B cell (primary cell): ENCODE measurements around the gene GLCE. TPM values are rescaled to one million over a fixed set of nuclear protein-coding genes. Genes with fewer than 3 reads are reported as not detected.

Experiments used
- ATAC-seq: fragments of 200-7000 bp; cut with Tn5 transposase; one replicate; pipeline ENCODE4 v1.10.0; 2021; ENCODE audit warnings: low read depth, mild to moderate bottlenecking, moderate number of reproducible peaks, moderate library complexity
- CTCF ChIA-PET: fragments of 350-600 bp; sonication (Branson Sonifier 250); formaldehyde crosslinking; loops from one replicate; lab custom pipeline; 2021; ENCODE audit warnings: antibody characterized with exemption, inconsistent platforms; lab: Charles Lee
- POLR2A ChIA-PET: fragments of 350-600 bp; sonication (Branson Sonifier 250); formaldehyde crosslinking; loops from one replicate; lab custom pipeline; 2021; ENCODE audit warnings: antibody characterized with exemption; lab: Charles Lee
- DNase-seq: peaks from one replicate; pipeline ENCODE4 v3.0.0; 2013
- H2AFZ ChIP-seq: 2 replicates; pipeline ENCODE4 v1.6.1; 2012; ENCODE audit warnings: mild to moderate bottlenecking, low read depth, low read length; ENCODE audit not compliant: insufficient read depth, poor library complexity, severe bottlenecking
- H3K27ac ChIP-seq, 2 donors: 1 replicate in 1 of 2; 2 replicates in 1 of 2; pipeline ENCODE4 v1.5.1; 2012 to 2013; ENCODE audit warnings: low read length in 2 of 2, mild to moderate bottlenecking in 2 of 2, moderate library complexity in 1 of 2
- H3K27me3 ChIP-seq, 4 experiments: fragments of 200-600 bp in 1 of 4; sonication (generic) in 1 of 4; replicated peaks in 1 of 4; 1 replicate in 2 of 4; 2 replicates in 2 of 4; pipeline versions ENCODE4 v1.6.1 to v1.7.0; 2013 to 2016; ENCODE audit warnings: low read length in 3 of 4, mild to moderate bottlenecking in 2 of 4, mixed read lengths in 1 of 4, moderate library complexity in 1 of 4; ENCODE audit not compliant: insufficient read depth in 4 of 4, control insufficient read depth in 3 of 4; ENCODE audit errors: control extremely low read depth in 1 of 4
- H3K36me3 ChIP-seq, 2 experiments: replicated peaks in 1 of 2; 1 replicate in 1 of 2; 2 replicates in 1 of 2; pipeline versions ENCODE4 v1.6.1 to v1.7.1; 2013; ENCODE audit warnings: low read length in 1 of 2; ENCODE audit not compliant: insufficient read depth in 2 of 2, control insufficient read depth in 1 of 2; ENCODE audit errors: control extremely low read depth in 1 of 2, extremely low read depth in 1 of 2
- H3K4me1 ChIP-seq, 2 donors: fragments of 200-600 bp in 1 of 2; sonication (generic) in 1 of 2; 1 replicate in 1 of 2; 2 replicates in 1 of 2; pipeline versions ENCODE4 v1.5.1 to v1.6.1; 2013 to 2017; ENCODE audit warnings: low read length in 2 of 2; ENCODE audit not compliant: control insufficient read depth in 2 of 2, insufficient read depth in 2 of 2
- H3K4me2 ChIP-seq: replicated peaks from 2 replicates; pipeline ENCODE3; 2012; ENCODE audit warnings: mild to moderate bottlenecking, low read depth, low read length; ENCODE audit not compliant: poor library complexity, severe bottlenecking
- H3K4me3 ChIP-seq, 5 experiments: fragments of 200-600 bp in 1 of 5; sonication (generic) in 1 of 5; 1 replicate in 3 of 5; 2 replicates in 2 of 5; pipeline versions ENCODE4 v1.5.1 to v1.7.0; 2011 to 2016; ENCODE audit warnings: low read length in 4 of 5, mild to moderate bottlenecking in 4 of 5, low read depth in 2 of 5, control low read depth in 1 of 5, moderate library complexity in 1 of 5; ENCODE audit not compliant: insufficient read depth in 1 of 5; ENCODE audit errors: control extremely low read depth in 1 of 5, extremely low read depth in 1 of 5
- H3K79me2 ChIP-seq: fragments of 200-600 bp; sonication (generic); one replicate; pipeline ENCODE4 v1.6.0; 2016; ENCODE audit warnings: low read length; ENCODE audit not compliant: control insufficient read depth, insufficient read depth
- H3K9ac ChIP-seq: fragments of 200-600 bp; sonication (generic); 2 replicates; pipeline ENCODE4 v1.6.1; 2017; ENCODE audit warnings: mild to moderate bottlenecking, low read length, moderate library complexity
- H3K9me3 ChIP-seq, 3 donors: one replicate each; pipeline versions ENCODE4 v1.6.1 to v1.7.1; 2013; ENCODE audit warnings: low read length in 2 of 3; ENCODE audit not compliant: control insufficient read depth in 2 of 3, insufficient read depth in 1 of 3; ENCODE audit errors: control extremely low read depth in 1 of 3
- H4K20me1 ChIP-seq: 2 replicates; pipeline ENCODE4 v1.6.0; 2012; ENCODE audit warnings: mild to moderate bottlenecking, low read length; ENCODE audit not compliant: insufficient read depth, control insufficient read depth, poor library complexity, severe bottlenecking
- H3K27ac Mint-ChIP-seq: one replicate; pipeline ENCODE4 v1.8.0; 2021; ENCODE audit warnings: mixed read lengths
- H3K27me3 Mint-ChIP-seq: one replicate; pipeline ENCODE4 v1.8.0; 2021; ENCODE audit warnings: mixed read lengths
- H3K4me1 Mint-ChIP-seq: one replicate; pipeline ENCODE4 v1.8.0; 2021; ENCODE audit warnings: mixed read lengths
- H3K4me3 Mint-ChIP-seq: one replicate; pipeline ENCODE4 v1.8.0; 2021; ENCODE audit warnings: mixed read lengths
- H3K9me3 Mint-ChIP-seq: one replicate; pipeline ENCODE4 v1.8.0; 2022; ENCODE audit warnings: mixed read lengths; ENCODE audit not compliant: insufficient read depth
- CTCF ChIP-seq: fragments of 200-600 bp; IDR thresholded peaks from one replicate; pipeline ENCODE4 v1.8.0; 2022; ENCODE audit warnings: antibody characterized with exemption, mild to moderate bottlenecking
- EZH2 ChIP-seq: IDR thresholded peaks from 2 replicates; pipeline ENCODE4 v1.6.1; 2012; ENCODE audit warnings: borderline replicate concordance, low read depth, mild to moderate bottlenecking, moderate library complexity, low read length; ENCODE audit not compliant: insufficient read depth, poor library complexity, severe bottlenecking
- WGBS: methylation state at CpG from one replicate; pipeline ENCODE4 v1.1.5; 2013; ENCODE audit warnings: missing lambda C conversion rate; ENCODE audit not compliant: insufficient coverage; 5-methylcytosine and 5-hydroxymethylcytosine counted together
- intact Hi-C: fragments of 100-400 bp; cut with micrococcal nuclease; formaldehyde crosslinking; loops from one replicate; pipeline ENCODE4 v1.10.0; 2022
- polyA plus RNA-seq: library from polyadenylated mRNA; depleted of rRNA; stranded (reverse); fragments of >200 nt; gene quantifications from 2 replicates; pipeline ENCODE4 v1.2.3, GENCODE V29; 2012
- total RNA-seq, 2 donors: library from RNA; stranded (reverse); fragments of 120-200 nt in 1 of 2; gene quantifications; 1 replicate in 1 of 2; 2 replicates in 1 of 2; pipeline versions ENCODE4 v1.2.3 to v1.2.4, GENCODE V29; 2013 to 2022

Gene GLCE
- total and polyA plus RNA-seq, 2 donors (not counting 1 experiment from before 2014, with no cell fraction given), result 3.0 to 5.3 TPM

DNA sequence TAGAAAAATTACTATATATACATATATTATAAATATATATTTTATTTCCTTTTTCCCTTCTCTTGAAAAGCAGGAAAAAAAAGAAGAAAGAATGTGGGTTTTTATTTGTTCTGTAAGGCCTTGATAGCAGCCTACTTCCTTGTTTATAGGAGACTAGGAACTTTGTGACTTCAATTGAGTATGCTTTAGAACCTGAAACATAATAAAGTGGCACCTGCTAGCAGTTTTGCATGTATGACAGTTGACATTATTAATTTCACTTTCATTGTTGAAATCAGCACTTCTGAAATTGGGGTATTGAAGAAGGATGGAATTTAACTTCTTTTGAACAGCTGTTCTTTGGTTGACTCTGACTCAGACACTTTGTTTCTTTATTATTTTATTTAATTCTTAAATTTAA lies 56.9 kb downstream of the GLCE start:
- Mint-ChIP-seq H3K27ac (no peak overlapping the region), H3K4me3 (no peak overlapping the region), H3K27me3 (no peaks in the 10 kb centered on the region), H3K4me1 (no peaks in the 10 kb centered on the region), H3K9me3 (peaks cover 3% of the 10 kb centered on the region)
- no peak overlapping the region for H3K4me3 ChIP-seq
- H3K79me2 ChIP-seq, result no peaks in the 10 kb centered on the region
- POLR2A ChIA-PET, result no interaction called here
- DNase-seq (no peak), ATAC-seq (no peak)
- H3K4me1 ChIP-seq, result no peaks in the 10 kb centered on the region
- H3K9me3 ChIP-seq, result peaks cover 0 to 10% (median 1%) of the 10 kb centered on the region in 3 donors
- no peaks in the 10 kb centered on the region for H4K20me1 ChIP-seq
- no peak overlapping the region for H3K9ac ChIP-seq
- CTCF ChIA-PET, result no interaction called here
- no peaks in the 10 kb centered on the region for H3K27me3 ChIP-seq
- H3K4me2 ChIP-seq, result no peak overlapping the region
- H3K27ac ChIP-seq, result no peak overlapping the region
- TF ChIP-seq EZH2 (no peak), CTCF (no peak)
- no peaks in the 10 kb centered on the region for H3K36me3 ChIP-seq
- intact Hi-C loops, result no loop called here
- no peak overlapping the region for H2AFZ ChIP-seq

- H3K27ac ChIP-seq, result no peak overlapping the region
- TF ChIP-seq EZH2 (no peak), CTCF (no peak)
- no CpG with 5 or more reads among the region's 1 CpG for WGBS
- CTCF ChIA-PET, result no interaction called here
- Mint-ChIP-seq H3K27me3 (peaks cover 3% of the 10 kb centered on the region), H3K4me1 (no peaks in the 10 kb centered on the region), H3K9me3 (peaks cover 14% of the 10 kb centered on the region), H3K27ac (no peak overlapping the region), H3K4me3 (no peak overlapping the region)
- H3K9me3 ChIP-seq, result peaks cover 4 to 17% (median 5%) of the 10 kb centered on the region in 3 donors
- no peaks in the 10 kb centered on the region for H3K36me3 ChIP-seq
- POLR2A ChIA-PET, result no interaction called here
- intact Hi-C loops, result no loop called here
- DNase-seq (no peak), ATAC-seq (no peak)
- H3K4me1 ChIP-seq, result no peaks in the 10 kb centered on the region
- no peaks in the 10 kb centered on the region for H3K79me2 ChIP-seq
- H3K4me2 ChIP-seq, result no peak overlapping the region
- H3K4me3 ChIP-seq, result no peak overlapping the region
- H2AFZ ChIP-seq, result no peak overlapping the region
- no peak overlapping the region for H3K9ac ChIP-seq
- no peaks in the 10 kb centered on the region for H4K20me1 ChIP-seq
- no peaks in the 10 kb centered on the region for H3K27me3 ChIP-seq
These were observed 59.3 kb downstream of the GLCE start for GRCh38 chr15:69219690-69220089.
